ENCODE data around the gene ACE2. TPM values are rescaled to one million over a fixed set of nuclear protein-coding genes. Genes with fewer than 3 reads are reported as not detected.

Gene ACE2
- total RNA-seq, 1 experiment from 2014 or later: 1.8 TPM

DNA sequence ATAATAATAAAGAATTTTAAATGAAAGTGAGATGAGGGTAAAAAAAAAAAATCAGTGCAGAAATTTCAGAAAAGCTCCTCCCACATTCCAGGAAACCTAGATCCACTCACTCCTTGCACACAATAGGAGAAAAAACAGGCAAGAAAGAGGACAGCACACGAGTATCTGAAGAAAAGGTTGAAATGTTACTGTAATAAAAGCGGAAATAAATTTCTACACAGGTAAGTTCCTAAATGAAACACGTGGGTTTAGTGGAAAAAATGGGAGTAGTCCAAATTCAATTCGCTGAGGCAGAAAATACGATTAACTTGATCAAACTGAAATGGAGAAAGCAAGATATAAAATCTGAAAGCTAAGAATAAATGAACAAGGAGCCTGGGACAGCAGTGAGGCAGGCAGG, 2.0 kb upstream of the ACE2 start:
- Histone ChIP-seq H3K4me1 (peaks cover 35% of the 10 kb centered on the region), H3K36me3 (ENCODE audit: control insufficient read depth, insufficient read depth, low read length) (no peaks in the 10 kb centered on the region), H3K4me3 (ENCODE audit: low read depth, low read length) (no peak overlapping the region), H3K9me3 (no peaks in the 10 kb centered on the region), H3K27me3 (replicated peaks; ENCODE audit: control insufficient read depth, insufficient read depth, low read length) (no peaks in the 10 kb centered on the region)
- intact Hi-C loops (cut with micrococcal nuclease; ENCODE audit: unreplicated experiment): no loop called here
- no peaks in the 10 kb centered on the region for H3K27me3 Mint-ChIP-seq (ENCODE audit: insufficient read depth, unreplicated experiment)
- ChIA-PET CTCF (no interaction called here), POLR2A (no interaction called here)
- H3K27ac Mint-ChIP-seq (ENCODE audit: unreplicated experiment): peak overlapping the region; percentile 79
- TF ChIP-seq, protein P1, sequence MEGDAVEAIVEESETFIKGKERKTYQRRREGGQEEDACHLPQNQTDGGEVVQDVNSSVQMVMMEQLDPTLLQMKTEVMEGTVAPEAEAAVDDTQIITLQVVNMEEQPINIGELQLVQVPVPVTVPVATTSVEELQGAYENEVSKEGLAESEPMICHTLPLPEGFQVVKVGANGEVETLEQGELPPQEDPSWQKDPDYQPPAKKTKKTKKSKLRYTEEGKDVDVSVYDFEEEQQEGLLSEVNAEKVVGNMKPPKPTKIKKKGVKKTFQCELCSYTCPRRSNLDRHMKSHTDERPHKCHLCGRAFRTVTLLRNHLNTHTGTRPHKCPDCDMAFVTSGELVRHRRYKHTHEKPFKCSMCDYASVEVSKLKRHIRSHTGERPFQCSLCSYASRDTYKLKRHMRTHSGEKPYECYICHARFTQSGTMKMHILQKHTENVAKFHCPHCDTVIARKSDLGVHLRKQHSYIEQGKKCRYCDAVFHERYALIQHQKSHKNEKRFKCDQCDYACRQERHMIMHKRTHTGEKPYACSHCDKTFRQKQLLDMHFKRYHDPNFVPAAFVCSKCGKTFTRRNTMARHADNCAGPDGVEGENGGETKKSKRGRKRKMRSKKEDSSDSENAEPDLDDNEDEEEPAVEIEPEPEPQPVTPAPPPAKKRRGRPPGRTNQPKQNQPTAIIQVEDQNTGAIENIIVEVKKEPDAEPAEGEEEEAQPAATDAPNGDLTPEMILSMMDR (IDR thresholded peaks at IDR 0.05; ENCODE audit: insufficient read depth in 1 of 2, low read depth in 1 of 2, low read length in 1 of 2, severe bottlenecking in 1 of 2, unreplicated experiment in 1 of 2): no peak
- peaks cover 24% of the 10 kb centered on the region for H3K4me1 Mint-ChIP-seq (ENCODE audit: low read depth, unreplicated experiment)
- peak overlapping the region; percentile 58 for H3K4me3 Mint-ChIP-seq (ENCODE audit: unreplicated experiment)
- no peaks in the 10 kb centered on the region for H3K9me3 Mint-ChIP-seq (ENCODE audit: unreplicated experiment)
- DNase-seq: no peak
- no peaks in the 10 kb centered on the region for H3K36me3 Mint-ChIP-seq (ENCODE audit: insufficient read depth, unreplicated experiment)
- BruUV-seq (replicated peaks): no TSS peak

DNA sequence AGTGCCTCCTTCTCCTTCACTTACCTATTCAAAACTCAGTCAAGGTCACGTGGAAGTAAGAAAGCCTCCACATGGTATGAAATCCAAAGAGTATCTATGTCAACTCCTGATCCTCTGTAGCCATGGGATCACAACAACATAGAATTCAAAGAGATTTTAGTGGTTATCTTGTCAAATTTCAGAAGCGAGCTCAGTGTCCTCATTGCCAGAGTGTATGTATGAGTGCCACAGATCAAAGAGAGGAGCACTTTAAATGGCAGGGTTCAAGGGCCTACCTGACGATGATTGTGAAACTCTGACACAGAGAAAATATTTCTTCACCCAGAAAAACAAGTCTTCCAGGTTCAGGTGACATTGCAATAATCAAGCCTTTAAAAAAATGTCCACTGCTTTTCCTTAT, 1.2 kb upstream of the ACE2 start:
- Histone ChIP-seq H3K4me3 (ENCODE audit: low read depth, low read length) (no peak overlapping the region), H3K4me1 (peaks cover 37% of the 10 kb centered on the region), H3K27me3 (replicated peaks; ENCODE audit: control insufficient read depth, insufficient read depth, low read length) (no peaks in the 10 kb centered on the region), H3K36me3 (ENCODE audit: control insufficient read depth, insufficient read depth, low read length) (no peaks in the 10 kb centered on the region), H3K9me3 (no peaks in the 10 kb centered on the region)
- H3K27me3 Mint-ChIP-seq (ENCODE audit: insufficient read depth, unreplicated experiment): no peaks in the 10 kb centered on the region
- H3K27ac Mint-ChIP-seq (ENCODE audit: unreplicated experiment): peak overlapping the region; percentile 70
- ChIA-PET POLR2A (no interaction called here), CTCF (no interaction called here)
- BruUV-seq (replicated peaks): no TSS peak
- peaks cover 20% of the 10 kb centered on the region for H3K4me1 Mint-ChIP-seq (ENCODE audit: low read depth, unreplicated experiment)
- peak in 1 of 2 experiments; percentile 16 for DNase-seq
- H3K4me3 Mint-ChIP-seq (ENCODE audit: unreplicated experiment): no peak overlapping the region
- intact Hi-C loops (cut with micrococcal nuclease; ENCODE audit: unreplicated experiment): no loop called here
- H3K36me3 Mint-ChIP-seq (ENCODE audit: insufficient read depth, unreplicated experiment): no peaks in the 10 kb centered on the region
- TF ChIP-seq, protein P1 (IDR thresholded peaks at IDR 0.05; ENCODE audit: insufficient read depth in 1 of 2, low read depth in 1 of 2, low read length in 1 of 2, severe bottlenecking in 1 of 2, unreplicated experiment in 1 of 2): no peak
- no peaks in the 10 kb centered on the region for H3K9me3 Mint-ChIP-seq (ENCODE audit: unreplicated experiment)

DNA sequence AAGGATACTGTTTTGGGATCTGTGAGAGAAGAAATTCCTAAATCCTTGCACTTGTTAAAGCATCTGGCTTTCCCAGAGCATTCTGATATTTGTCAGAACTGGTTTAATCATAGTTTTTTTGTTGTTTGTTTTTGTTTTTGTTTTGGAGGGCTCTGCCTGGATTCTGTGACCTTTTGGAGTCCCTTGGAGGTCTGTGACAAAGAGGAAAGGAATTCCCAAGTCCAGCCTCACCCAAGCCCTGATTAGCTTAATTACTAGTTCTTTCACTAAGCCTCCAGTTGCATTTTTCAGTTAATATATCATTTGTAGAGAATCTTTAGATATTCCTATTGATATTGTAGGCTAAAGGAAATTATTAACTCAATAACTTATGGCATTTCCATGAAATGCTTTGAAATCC, 711 bp downstream of the ACE2 start:
- intact Hi-C loops (cut with micrococcal nuclease; ENCODE audit: unreplicated experiment): no loop called here
- no peaks in the 10 kb centered on the region for H3K36me3 Mint-ChIP-seq (ENCODE audit: insufficient read depth, unreplicated experiment)
- no TSS peak for BruUV-seq (replicated peaks)
- H3K27me3 Mint-ChIP-seq (ENCODE audit: insufficient read depth, unreplicated experiment): no peaks in the 10 kb centered on the region
- TF ChIP-seq, protein P1 (IDR thresholded peaks at IDR 0.05; ENCODE audit: insufficient read depth in 1 of 2, low read depth in 1 of 2, low read length in 1 of 2, severe bottlenecking in 1 of 2, unreplicated experiment in 1 of 2): no peak
- H3K36me3 ChIP-seq (ENCODE audit: control insufficient read depth, insufficient read depth, low read length): no peaks in the 10 kb centered on the region
- no peaks in the 10 kb centered on the region for H3K9me3 ChIP-seq
- no peak overlapping the region for H3K4me3 Mint-ChIP-seq (ENCODE audit: unreplicated experiment)
- no peaks in the 10 kb centered on the region for H3K9me3 Mint-ChIP-seq (ENCODE audit: unreplicated experiment)
- no peak overlapping the region for H3K27ac Mint-ChIP-seq (ENCODE audit: unreplicated experiment)
- ChIA-PET CTCF (no interaction called here), POLR2A (no interaction called here)
- H3K4me3 ChIP-seq (ENCODE audit: low read depth, low read length): no peak overlapping the region
- DNase-seq: no peak
- no peaks in the 10 kb centered on the region for H3K27me3 ChIP-seq (replicated peaks; ENCODE audit: control insufficient read depth, insufficient read depth, low read length)
- peaks cover 17% of the 10 kb centered on the region for H3K4me1 Mint-ChIP-seq (ENCODE audit: low read depth, unreplicated experiment)
- H3K4me1 ChIP-seq: peaks cover 31% of the 10 kb centered on the region
